Astrocyte (in vitro differentiated cells and primary cell): ENCODE results near the gene SHROOM3. TPM values are rescaled to one million over a fixed set of nuclear protein-coding genes. Genes with fewer than 3 reads are reported as not detected.

ENCODE experiments used
- DNase-seq: peaks from one replicate; pipeline ENCODE4 v3.0.0-alpha.2; 2010; ENCODE audit warnings: low read depth
- FAIRE-seq: peaks from 2 replicates; lab custom pipeline; 2011; peaks lifted over from hg19 to GRCh38; lab: Jason Lieb, UNC
- H2AFZ ChIP-seq: 2 replicates; pipeline ENCODE4 v1.6.0; 2012; ENCODE audit warnings: low read depth, low read length, inconsistent platforms
- H3K27ac ChIP-seq: 2 replicates; pipeline ENCODE4 v1.5.1; 2011; ENCODE audit warnings: low read depth, low read length, inconsistent platforms
- H3K27me3 ChIP-seq: 2 replicates; pipeline ENCODE4 v1.6.0; 2011; ENCODE audit warnings: low read length, inconsistent platforms; ENCODE audit not compliant: insufficient read depth
- H3K36me3 ChIP-seq: 2 replicates; pipeline ENCODE4 v1.5.1; 2011; ENCODE audit warnings: low read length, inconsistent platforms; ENCODE audit not compliant: insufficient read depth
- H3K4me1 ChIP-seq: 2 replicates; pipeline ENCODE4 v1.5.1; 2011; ENCODE audit warnings: low read length, inconsistent platforms; ENCODE audit not compliant: insufficient read depth
- H3K4me2 ChIP-seq: 2 replicates; pipeline ENCODE4 v1.6.0; 2012; ENCODE audit warnings: low read length, inconsistent platforms
- H3K4me3 ChIP-seq: 2 replicates; pipeline ENCODE4 v1.5.1; 2011; ENCODE audit warnings: low read depth, mild to moderate bottlenecking, low read length, inconsistent platforms; ENCODE audit not compliant: insufficient read depth
- H3K79me2 ChIP-seq: 2 replicates; pipeline ENCODE4 v1.6.0; 2012; ENCODE audit warnings: mild to moderate bottlenecking, low read length, inconsistent platforms; ENCODE audit not compliant: insufficient read depth
- H3K9ac ChIP-seq: 2 replicates; pipeline ENCODE4 v1.6.0; 2012; ENCODE audit warnings: mild to moderate bottlenecking, low read length, inconsistent platforms
- H3K9me3 ChIP-seq: 2 replicates; pipeline ENCODE4 v1.5.1; 2012; ENCODE audit warnings: low read depth, mild to moderate bottlenecking, low read length, inconsistent platforms; ENCODE audit not compliant: insufficient read depth
- H4K20me1 ChIP-seq: 2 replicates; pipeline ENCODE4 v1.6.0; 2012; ENCODE audit warnings: low read length, inconsistent platforms; ENCODE audit not compliant: insufficient read depth
- H3K27ac Mint-ChIP-seq: one replicate; pipeline ENCODE4 v1.8.0; 2021; ENCODE audit warnings: mild to moderate bottlenecking, mixed read lengths; ENCODE audit not compliant: unreplicated experiment
- H3K27me3 Mint-ChIP-seq: one replicate; pipeline ENCODE4 v1.8.0; 2021; ENCODE audit warnings: low read depth, mixed read lengths; ENCODE audit not compliant: unreplicated experiment
- H3K36me3 Mint-ChIP-seq: one replicate; pipeline ENCODE4 v1.8.0; 2021; ENCODE audit warnings: low read depth, mixed read lengths; ENCODE audit not compliant: unreplicated experiment
- H3K4me1 Mint-ChIP-seq: one replicate; pipeline ENCODE4 v1.8.0; 2021; ENCODE audit warnings: low read depth, mixed read lengths; ENCODE audit not compliant: unreplicated experiment
- H3K4me3 Mint-ChIP-seq: one replicate; pipeline ENCODE4 v1.8.0; 2021; ENCODE audit warnings: mild to moderate bottlenecking, moderate library complexity, mixed read lengths; ENCODE audit not compliant: unreplicated experiment
- H3K9me3 Mint-ChIP-seq: one replicate; pipeline ENCODE4 v1.8.0; 2021; ENCODE audit warnings: mild to moderate bottlenecking, mixed read lengths; ENCODE audit not compliant: unreplicated experiment
- EZH2 ChIP-seq: IDR thresholded peaks from 2 replicates; pipeline ENCODE4 v1.6.1; 2012; ENCODE audit warnings: mild to moderate bottlenecking, low read length, inconsistent platforms; ENCODE audit not compliant: insufficient read depth
- total RNA-seq: library from RNA; stranded (reverse); gene quantifications from 2 replicates; pipeline ENCODE4 v1.2.1, GENCODE V29; 2021
- TF ChIP-seq, protein P1 (sequence below): IDR thresholded peaks from 2 replicates; pipeline ENCODE4 v1.5.1; 2011; ENCODE audit warnings: low read depth, mild to moderate bottlenecking, inconsistent platforms, low read length, moderate library complexity; ENCODE audit not compliant: insufficient read depth

Gene SHROOM3
- total RNA-seq, 1 donor from 2014 or later = 64.6 TPM

DNA sequence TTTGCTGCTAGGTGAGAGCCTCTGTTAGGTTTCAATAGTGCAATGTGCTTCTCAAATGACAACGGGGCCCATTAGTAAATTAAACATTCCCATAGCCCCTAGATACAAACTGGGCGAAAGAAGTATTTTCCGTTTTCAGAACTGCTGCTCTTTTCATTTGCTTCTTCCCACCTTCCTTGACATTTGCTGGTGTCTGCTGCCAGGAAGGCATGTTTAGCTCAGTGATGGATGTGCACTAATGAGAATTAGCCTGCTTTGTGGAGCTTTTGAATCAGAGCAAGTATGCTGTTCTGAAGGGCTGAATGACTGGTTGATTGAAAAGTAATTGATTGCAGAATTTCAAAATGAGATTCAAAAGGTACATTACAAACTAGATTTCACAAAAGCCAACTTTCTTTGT is 57.0 kb downstream of the SHROOM3 start:
- FAIRE-seq (no peak), DNase-seq (no peak)
- no peaks in the 10 kb centered on the region for H3K9me3 ChIP-seq
- Mint-ChIP-seq H3K27ac (no peak overlapping the region), H3K4me1 (peaks cover 8% of the 10 kb centered on the region), H3K36me3 (peaks cover 5% of the 10 kb centered on the region), H3K9me3 (peaks cover 1% of the 10 kb centered on the region), H3K27me3 (no peaks in the 10 kb centered on the region), H3K4me3 (no peak overlapping the region)
- no peaks in the 10 kb centered on the region for H3K79me2 ChIP-seq
- TF ChIP-seq, protein P1, sequence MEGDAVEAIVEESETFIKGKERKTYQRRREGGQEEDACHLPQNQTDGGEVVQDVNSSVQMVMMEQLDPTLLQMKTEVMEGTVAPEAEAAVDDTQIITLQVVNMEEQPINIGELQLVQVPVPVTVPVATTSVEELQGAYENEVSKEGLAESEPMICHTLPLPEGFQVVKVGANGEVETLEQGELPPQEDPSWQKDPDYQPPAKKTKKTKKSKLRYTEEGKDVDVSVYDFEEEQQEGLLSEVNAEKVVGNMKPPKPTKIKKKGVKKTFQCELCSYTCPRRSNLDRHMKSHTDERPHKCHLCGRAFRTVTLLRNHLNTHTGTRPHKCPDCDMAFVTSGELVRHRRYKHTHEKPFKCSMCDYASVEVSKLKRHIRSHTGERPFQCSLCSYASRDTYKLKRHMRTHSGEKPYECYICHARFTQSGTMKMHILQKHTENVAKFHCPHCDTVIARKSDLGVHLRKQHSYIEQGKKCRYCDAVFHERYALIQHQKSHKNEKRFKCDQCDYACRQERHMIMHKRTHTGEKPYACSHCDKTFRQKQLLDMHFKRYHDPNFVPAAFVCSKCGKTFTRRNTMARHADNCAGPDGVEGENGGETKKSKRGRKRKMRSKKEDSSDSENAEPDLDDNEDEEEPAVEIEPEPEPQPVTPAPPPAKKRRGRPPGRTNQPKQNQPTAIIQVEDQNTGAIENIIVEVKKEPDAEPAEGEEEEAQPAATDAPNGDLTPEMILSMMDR = no peak
- no peak for TF ChIP-seq EZH2
- no peak overlapping the region for H3K27ac ChIP-seq
- no peak overlapping the region for H3K4me3 ChIP-seq
- H3K36me3 ChIP-seq = no peaks in the 10 kb centered on the region
- no peak overlapping the region for H3K9ac ChIP-seq
- no peak overlapping the region for H2AFZ ChIP-seq
- H4K20me1 ChIP-seq = no peaks in the 10 kb centered on the region
- H3K4me2 ChIP-seq = no peak overlapping the region
- no peaks in the 10 kb centered on the region for H3K27me3 ChIP-seq
- no peaks in the 10 kb centered on the region for H3K4me1 ChIP-seq

DNA sequence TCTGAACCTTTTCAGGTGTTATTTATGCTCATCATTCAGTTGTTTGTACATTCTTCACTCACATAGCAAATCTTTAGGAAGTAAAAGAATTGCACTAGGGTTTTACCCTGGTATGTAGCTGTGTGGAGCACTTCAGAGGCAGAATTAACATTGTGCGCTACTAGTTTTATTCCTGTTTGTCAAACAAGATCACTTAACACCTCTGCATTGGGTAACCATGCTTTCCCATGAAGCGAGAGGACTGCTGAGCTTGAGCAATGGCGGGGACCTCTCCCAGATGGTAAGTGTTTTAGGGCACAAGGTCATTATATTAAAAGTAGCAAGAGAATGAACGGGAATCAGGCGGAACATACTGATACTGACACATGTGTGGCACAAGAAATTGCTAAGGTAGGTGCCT is 59.2 kb downstream of the SHROOM3 start:
- TF ChIP-seq EZH2 = no peak
- TF ChIP-seq, protein P1 = no peak
- no peaks in the 10 kb centered on the region for H3K79me2 ChIP-seq
- H3K4me2 ChIP-seq = no peak overlapping the region
- Mint-ChIP-seq H3K36me3 (peaks cover 5% of the 10 kb centered on the region), H3K27ac (no peak overlapping the region), H3K9me3 (peaks cover 1% of the 10 kb centered on the region), H3K27me3 (no peaks in the 10 kb centered on the region), H3K4me3 (no peak overlapping the region), H3K4me1 (peaks cover 7% of the 10 kb centered on the region)
- no peaks in the 10 kb centered on the region for H3K27me3 ChIP-seq
- no peak overlapping the region for H3K27ac ChIP-seq
- DNase-seq (no peak), FAIRE-seq (no peak)
- no peak overlapping the region for H2AFZ ChIP-seq
- H3K4me1 ChIP-seq = no peaks in the 10 kb centered on the region
- H4K20me1 ChIP-seq = no peaks in the 10 kb centered on the region
- H3K4me3 ChIP-seq = no peak overlapping the region
- H3K36me3 ChIP-seq = no peaks in the 10 kb centered on the region
- no peak overlapping the region for H3K9ac ChIP-seq
- H3K9me3 ChIP-seq = no peaks in the 10 kb centered on the region

DNA sequence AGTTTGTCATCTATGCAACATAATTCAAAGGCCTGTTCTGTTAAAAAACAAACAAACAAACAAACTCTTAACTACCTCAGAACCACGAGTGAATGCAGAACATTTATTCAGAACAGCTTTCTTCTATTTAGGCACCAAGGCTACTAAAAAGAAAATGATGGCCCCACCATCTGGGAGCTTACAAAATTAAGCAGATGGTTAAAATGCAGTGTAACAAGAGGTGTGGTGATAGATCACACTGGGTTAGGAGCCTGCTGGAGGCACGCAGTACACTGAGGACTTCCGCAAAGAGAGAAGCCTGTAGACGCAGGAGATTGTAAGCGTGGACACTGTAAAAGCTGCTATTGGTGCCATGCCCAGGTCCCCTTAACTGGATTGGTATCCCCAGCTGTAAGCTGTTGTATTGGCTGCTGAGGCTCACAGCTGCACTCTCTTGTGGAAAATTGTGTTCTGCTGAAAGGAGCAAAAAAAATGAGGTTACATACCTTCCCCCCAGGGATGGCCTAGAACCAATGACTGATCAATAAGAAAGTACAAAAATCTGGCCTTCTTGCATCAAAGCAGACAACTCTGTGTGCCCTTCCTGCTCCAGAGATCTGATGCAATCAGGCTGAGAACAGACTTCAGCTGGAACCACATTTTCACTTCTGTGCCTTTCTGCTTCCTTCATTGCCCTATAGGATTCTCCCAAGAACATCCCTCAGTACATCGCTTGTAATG is 60.0 kb downstream of the SHROOM3 start:
- no peak overlapping the region for H3K4me2 ChIP-seq
- no peak for DNase-seq
- no peak overlapping the region for H3K4me3 ChIP-seq
- peaks cover 2% of the 10 kb centered on the region for H3K36me3 Mint-ChIP-seq
- H3K27me3 ChIP-seq = no peaks in the 10 kb centered on the region
- no peak overlapping the region for H3K27ac Mint-ChIP-seq
- H3K4me1 ChIP-seq = no peaks in the 10 kb centered on the region
- no peak overlapping the region for H2AFZ ChIP-seq
- no peak overlapping the region for H3K4me3 Mint-ChIP-seq
- no peak for FAIRE-seq
- H4K20me1 ChIP-seq = no peaks in the 10 kb centered on the region
- no peak overlapping the region for H3K9ac ChIP-seq
- no peaks in the 10 kb centered on the region for H3K9me3 Mint-ChIP-seq
- H3K27me3 Mint-ChIP-seq = peaks cover 2% of the 10 kb centered on the region
- no peaks in the 10 kb centered on the region for H3K36me3 ChIP-seq
- TF ChIP-seq, protein P1 = no peak
- TF ChIP-seq EZH2 = no peak
- no peaks in the 10 kb centered on the region for H3K79me2 ChIP-seq
- peaks cover 2% of the 10 kb centered on the region for H3K4me1 Mint-ChIP-seq
- H3K9me3 ChIP-seq = no peaks in the 10 kb centered on the region
- H3K27ac ChIP-seq = no peak overlapping the region
